OCI-LY1 (cell line): ENCODE data around the gene CTIF.

Source experiments
- EZH2 ChIP-seq: fragments of 200-600 bp; sonication (generic), shearing (Covaris generic); IDR thresholded peaks from 2 replicates; pipeline ENCODE4 v1.8.0; 2017; ENCODE audit warnings: borderline replicate concordance, mixed run types, mild to moderate bottlenecking, antibody characterized with exemption, low read length, moderate library complexity, mixed read lengths
- TF ChIP-seq, protein P1 (sequence below): fragments of 200-600 bp; sonication (generic), shearing (Covaris generic); IDR thresholded peaks from 2 replicates; pipeline ENCODE4 v1.5.1; 2017; ENCODE audit warnings: mild to moderate bottlenecking, antibody characterized with exemption, low read length, moderate library complexity, mixed read lengths

DNA sequence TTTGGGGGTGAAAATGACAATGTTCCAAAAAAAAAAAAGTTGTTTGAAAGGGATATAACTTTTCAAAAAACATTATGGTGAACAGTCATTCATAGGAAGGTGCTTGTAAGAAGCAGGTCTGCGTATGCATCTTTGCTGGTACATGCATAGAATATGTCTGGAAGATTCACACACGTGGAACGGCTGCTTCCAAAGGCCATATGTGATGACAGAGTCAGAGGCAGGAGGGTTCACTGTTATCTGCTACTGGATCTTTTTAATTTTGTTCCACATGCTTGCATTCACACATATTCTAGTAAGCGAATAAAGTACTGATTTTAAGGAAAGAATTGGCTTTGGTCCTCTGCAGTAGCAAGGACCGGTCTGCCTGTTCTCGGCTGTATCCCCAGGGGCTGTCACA lies 218.5 kb downstream of the CTIF start:
- TF ChIP-seq, protein P1, sequence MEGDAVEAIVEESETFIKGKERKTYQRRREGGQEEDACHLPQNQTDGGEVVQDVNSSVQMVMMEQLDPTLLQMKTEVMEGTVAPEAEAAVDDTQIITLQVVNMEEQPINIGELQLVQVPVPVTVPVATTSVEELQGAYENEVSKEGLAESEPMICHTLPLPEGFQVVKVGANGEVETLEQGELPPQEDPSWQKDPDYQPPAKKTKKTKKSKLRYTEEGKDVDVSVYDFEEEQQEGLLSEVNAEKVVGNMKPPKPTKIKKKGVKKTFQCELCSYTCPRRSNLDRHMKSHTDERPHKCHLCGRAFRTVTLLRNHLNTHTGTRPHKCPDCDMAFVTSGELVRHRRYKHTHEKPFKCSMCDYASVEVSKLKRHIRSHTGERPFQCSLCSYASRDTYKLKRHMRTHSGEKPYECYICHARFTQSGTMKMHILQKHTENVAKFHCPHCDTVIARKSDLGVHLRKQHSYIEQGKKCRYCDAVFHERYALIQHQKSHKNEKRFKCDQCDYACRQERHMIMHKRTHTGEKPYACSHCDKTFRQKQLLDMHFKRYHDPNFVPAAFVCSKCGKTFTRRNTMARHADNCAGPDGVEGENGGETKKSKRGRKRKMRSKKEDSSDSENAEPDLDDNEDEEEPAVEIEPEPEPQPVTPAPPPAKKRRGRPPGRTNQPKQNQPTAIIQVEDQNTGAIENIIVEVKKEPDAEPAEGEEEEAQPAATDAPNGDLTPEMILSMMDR = no peak
- TF ChIP-seq EZH2 = no peak
